PFSK-1 (cell line): ENCODE measurements around the gene RAD51B.

ENCODE experiments used
- FOXP2 ChIP-seq: optimal IDR thresholded peaks from 2 replicates; pipeline ENCODE3; 2011; ENCODE audit warnings: borderline replicate concordance, control low read depth, inconsistent platforms; ENCODE audit not compliant: insufficient read depth; ENCODE audit errors: extremely low read length, extremely low read depth
- POLR2AphosphoS5 ChIP-seq: IDR thresholded peaks from 2 replicates; pipeline ENCODE4 v1.6.1; 2012; ENCODE audit warnings: low read depth, mild to moderate bottlenecking, control low read depth, low read length, moderate library complexity
- REST ChIP-seq, 2 experiments: IDR thresholded peaks; 2 replicates each; pipeline versions ENCODE4 v1.6.1 to v1.8.0; 2011 to 2012; ENCODE audit warnings: low read depth in 2 of 2, low read length in 2 of 2, control low read depth in 1 of 2, inconsistent platforms in 1 of 2, mild to moderate bottlenecking in 1 of 2, moderate library complexity in 1 of 2; ENCODE audit not compliant: insufficient read depth in 1 of 2
- SIN3A ChIP-seq: IDR thresholded peaks from 2 replicates; pipeline ENCODE4 v1.6.1; 2012; ENCODE audit warnings: mild to moderate bottlenecking, low read length, moderate library complexity, borderline replicate concordance; ENCODE audit not compliant: insufficient read depth
- TAF1 ChIP-seq: IDR thresholded peaks from 2 replicates; pipeline ENCODE4 v1.6.1; 2012; ENCODE audit warnings: low read length, control low read depth, borderline replicate concordance; ENCODE audit not compliant: insufficient read depth

Gene RAD51B

GRCh38 chr14:68246074-68246785, 426.7 kb downstream of the RAD51B start:
- TF ChIP-seq TAF1 = no peak
- no peak for TF ChIP-seq POLR2AphosphoS5
- TF ChIP-seq FOXP2 = no peak

- no peak for TF ChIP-seq FOXP2
- no peak for TF ChIP-seq TAF1
- TF ChIP-seq SIN3A = no peak
- TF ChIP-seq POLR2AphosphoS5 = no peak
- no peak for TF ChIP-seq REST (IDR thresholded peaks at IDR 0.05; ENCODE audit: insufficient read depth in 1 of 2, low read depth in 2 of 2, low read length in 2 of 2)
These were observed 427.2 kb downstream of the RAD51B start for GRCh38 chr14:68246786-68247105.

GRCh38 chr14:68247274-68247673, 427.7 kb downstream of the RAD51B start:
- TF ChIP-seq REST (IDR thresholded peaks at IDR 0.05; ENCODE audit: insufficient read depth in 1 of 2, low read depth in 2 of 2, low read length in 2 of 2) = no peak
- TF ChIP-seq POLR2AphosphoS5 = no peak
- no peak for TF ChIP-seq SIN3A
- TF ChIP-seq FOXP2 = no peak
- TF ChIP-seq TAF1 = no peak

GRCh38 chr14:68247676-68248268, 428.2 kb downstream of the RAD51B start:
- TF ChIP-seq TAF1 = no peak
- TF ChIP-seq REST (IDR thresholded peaks at IDR 0.05; ENCODE audit: insufficient read depth in 1 of 2, low read depth in 2 of 2, low read length in 2 of 2) = no peak
- TF ChIP-seq SIN3A = no peak
- no peak for TF ChIP-seq FOXP2
- no peak for TF ChIP-seq POLR2AphosphoS5

GRCh38 chr14:68248481-68249255, 429.1 kb downstream of the RAD51B start:
- TF ChIP-seq REST (IDR thresholded peaks at IDR 0.05; ENCODE audit: insufficient read depth in 1 of 2, low read depth in 2 of 2, low read length in 2 of 2) = no peak
